GM23338 (cell line): ENCODE measurements around the gene HELQ. TPM values are rescaled to one million over a fixed set of nuclear protein-coding genes. Genes with fewer than 3 reads are reported as not detected.

Experiments used
- ATAC-seq: fragments of 200-7000 bp; cut with Tn5 transposase; 3 replicates; pipeline ENCODE4 v1.9.1; 2020
- DNase-seq: peaks from one replicate; pipeline ENCODE4 v3.0.0-alpha.2; 2015; ENCODE audit warnings: low spot score
- H2AFZ ChIP-seq: fragments of 200-600 bp; sonication (generic); 2 replicates; pipeline ENCODE4 v1.8.0; 2016; ENCODE audit warnings: antibody characterized with exemption, mild to moderate bottlenecking, moderate library complexity
- H3F3A ChIP-seq: fragments of 200-600 bp; sonication (generic); replicated peaks from 2 replicates; pipeline ENCODE4 v1.8.0; 2017; ENCODE audit warnings: antibody characterized with exemption, mixed run types, low read depth
- H3K27ac ChIP-seq: fragments of 200-600 bp; sonication (generic); 2 replicates; pipeline ENCODE4 v1.6.1; 2016; ENCODE audit warnings: low read depth
- H3K27me3 ChIP-seq: fragments of 200-600 bp; sonication (generic); 2 replicates; pipeline ENCODE4 v1.8.0; 2016; ENCODE audit warnings: mild to moderate bottlenecking, mixed run types, moderate library complexity; ENCODE audit not compliant: insufficient read depth
- H3K36me3 ChIP-seq: fragments of 200-600 bp; sonication (generic); 2 replicates; pipeline ENCODE4 v1.8.0; 2016; ENCODE audit warnings: mild to moderate bottlenecking; ENCODE audit not compliant: insufficient read depth
- H3K4me1 ChIP-seq: fragments of 200-600 bp; sonication (generic); 2 replicates; pipeline ENCODE4 v1.8.0; 2016; ENCODE audit warnings: mild to moderate bottlenecking, moderate library complexity; ENCODE audit not compliant: insufficient read depth
- H3K4me2 ChIP-seq: fragments of 200-600 bp; sonication (generic); 2 replicates; pipeline ENCODE4 v1.7.1; 2017; ENCODE audit warnings: mixed run types
- H3K4me3 ChIP-seq: fragments of 200-600 bp; sonication (generic); 2 replicates; pipeline ENCODE4 v1.6.1; 2016; ENCODE audit warnings: mixed run types
- H3K79me2 ChIP-seq: fragments of 200-600 bp; sonication (generic); replicated peaks from 2 replicates; pipeline ENCODE4 v1.8.0; 2017; ENCODE audit warnings: mild to moderate bottlenecking; ENCODE audit not compliant: insufficient read depth
- H3K9me2 ChIP-seq: fragments of 200-600 bp; sonication (generic); 2 replicates; pipeline ENCODE4 v1.8.0; 2017; ENCODE audit not compliant: insufficient read depth
- H4K20me1 ChIP-seq: fragments of 200-600 bp; sonication (generic); replicated peaks from 2 replicates; pipeline ENCODE4 v1.8.0; 2017; ENCODE audit warnings: mild to moderate bottlenecking; ENCODE audit not compliant: insufficient read depth
- H3K27ac Mint-ChIP-seq: 2 replicates; pipeline ENCODE4 v1.8.0; 2020; ENCODE audit warnings: inconsistent platforms, mild to moderate bottlenecking, moderate library complexity, mixed read lengths
- H3K27me3 Mint-ChIP-seq: 3 replicates; pipeline ENCODE4 v1.8.0; 2022; ENCODE audit warnings: low read depth, mild to moderate bottlenecking, moderate library complexity, mixed read lengths, inconsistent platforms; ENCODE audit not compliant: insufficient read depth, poor library complexity
- H3K36me3 Mint-ChIP-seq: 3 replicates; pipeline ENCODE4 v1.8.0; 2021; ENCODE audit warnings: low read depth, mild to moderate bottlenecking, inconsistent platforms, moderate library complexity, mixed read lengths
- H3K4me1 Mint-ChIP-seq: 3 replicates; pipeline ENCODE4 v1.8.0; 2020; ENCODE audit warnings: mild to moderate bottlenecking, inconsistent platforms, mixed read lengths
- H3K4me3 Mint-ChIP-seq: 3 replicates; pipeline ENCODE4 v1.8.0; 2021; ENCODE audit warnings: moderate library complexity, mild to moderate bottlenecking, inconsistent platforms, mixed read lengths
- H3K9me3 Mint-ChIP-seq: 3 replicates; pipeline ENCODE4 v1.8.0; 2020; ENCODE audit warnings: moderate library complexity, mild to moderate bottlenecking, inconsistent platforms, mixed read lengths
- CREB1 ChIP-seq: fragments of 250-450 bp; sonication (Bioruptor Pico); IDR thresholded peaks from 2 replicates; pipeline ENCODE4 v1.5.0; 2020; ENCODE audit warnings: low read depth, mild to moderate bottlenecking, moderate library complexity
- EZH2 ChIP-seq: fragments of 200-600 bp; sonication (generic); IDR thresholded peaks from one replicate; pipeline ENCODE4 v1.8.0; 2017; ENCODE audit warnings: antibody characterized with exemption, mild to moderate bottlenecking, low read depth; ENCODE audit not compliant: unreplicated experiment
- JUNB ChIP-seq: IDR thresholded peaks from one replicate; pipeline ENCODE4 v1.6.1; 2016; ENCODE audit warnings: antibody characterized with exemption; ENCODE audit not compliant: unreplicated experiment
- NANOG ChIP-seq: IDR thresholded peaks from 2 replicates; pipeline ENCODE4 v1.6.1; 2016; ENCODE audit warnings: antibody characterized with exemption, borderline replicate concordance
- POLR2AphosphoS5 ChIP-seq: IDR thresholded peaks from 2 replicates; pipeline ENCODE4 v1.6.1; 2016; ENCODE audit warnings: antibody characterized with exemption, low read depth
- STAT1 ChIP-seq: IDR thresholded peaks from one replicate; pipeline ENCODE4 v1.6.1; 2016; ENCODE audit warnings: antibody characterized with exemption; ENCODE audit not compliant: unreplicated experiment
- ZNF114 ChIP-seq: fragments of 250-450 bp; sonication (Bioruptor Pico); IDR thresholded peaks from 2 replicates; pipeline ENCODE4 v1.5.0; 2020; ENCODE audit warnings: mild to moderate bottlenecking, moderate library complexity
- ZNF331 ChIP-seq: fragments of 250-450 bp; sonication (Bioruptor Pico); IDR thresholded peaks from 2 replicates; pipeline ENCODE4 v1.5.0; 2020; ENCODE audit warnings: low read depth, mild to moderate bottlenecking, moderate library complexity
- polyA plus RNA-seq: library from polyadenylated mRNA; unstranded; fragments of >200 nt; fragmentation: Nextera tagmentation; extraction: Ambion mirVana; gene quantifications from 2 replicates; pipeline ENCODE4 v1.2.1, GENCODE V29; 2016
- total RNA-seq: library from RNA; depleted of rRNA; stranded (reverse); fragments of >200 nt; shearing (Covaris generic); gene quantifications from 2 replicates; pipeline ENCODE4 v1.2.3, GENCODE V29; 2014
- TF ChIP-seq, protein P1 (sequence below): IDR thresholded peaks from one replicate; pipeline ENCODE4 v1.6.1; 2018; ENCODE audit warnings: antibody characterized with exemption; ENCODE audit not compliant: unreplicated experiment
- TF ChIP-seq, protein P2 (sequence below), 2 experiments: fragments of 200-600 bp in 1 of 2; sonication (generic) in 1 of 2; conservative IDR thresholded peaks; 2 replicates each; pipeline versions ENCODE4 v1.5.1 to v1.6.1; 2016 to 2017; ENCODE audit warnings: antibody characterized with exemption in 2 of 2, low read depth in 2 of 2, mild to moderate bottlenecking in 2 of 2, moderate library complexity in 1 of 2
- TF ChIP-seq, protein P3 (sequence below): IDR thresholded peaks from 2 replicates; pipeline ENCODE4 v1.6.1; 2016; ENCODE audit warnings: antibody characterized with exemption
- TF ChIP-seq, protein P4 (sequence below): fragments of 250-450 bp; sonication (Bioruptor Pico); IDR thresholded peaks from 2 replicates; pipeline ENCODE4 v1.5.0; 2020; ENCODE audit warnings: mild to moderate bottlenecking, moderate library complexity

Gene HELQ
- total and polyA plus RNA-seq, 2 experiments from 2014 or later, result 6.8 to 8.1 TPM

DNA sequence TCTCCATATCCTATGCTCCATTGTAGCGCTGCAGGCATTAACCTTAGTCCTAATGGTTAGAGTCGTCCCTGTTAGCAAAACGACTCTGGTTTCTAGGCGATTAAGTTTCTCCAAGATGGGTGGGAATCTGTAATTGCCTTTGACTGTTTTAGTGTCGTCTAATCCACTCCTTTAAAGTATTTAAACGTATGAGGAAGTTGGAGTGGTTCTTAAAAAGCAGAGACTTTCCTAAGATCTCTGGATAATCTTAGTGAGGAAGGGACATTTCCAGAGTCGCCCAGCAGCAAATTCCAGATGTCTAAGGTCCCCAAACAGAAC, 520 bp upstream of the HELQ start:
- Mint-ChIP-seq H3K4me3 (peak overlapping the region; percentile 100), H3K27me3 (peaks cover 6% of the 10 kb centered on the region), H3K27ac (peak overlapping the region; percentile 94), H3K4me1 (peaks cover 4% of the 10 kb centered on the region; the same call in 1 of the 3 replicates), H3K9me3 (no peaks in the 10 kb centered on the region), H3K36me3 (peaks cover 54% of the 10 kb centered on the region)
- ATAC-seq (no peak), DNase-seq (no peak)
- Histone ChIP-seq H3K4me1 (0 out of 2 replicates have a peak, but pooled peaks cover 6% of the 10 kb centered on the region), H3K79me2 (peaks cover 40% of the 10 kb centered on the region), H3K9me2 (no peaks in the 10 kb centered on the region), H3K36me3 (peaks cover 18% of the 10 kb centered on the region; the same call in 1 of the 2 replicates), H2AFZ (peak overlapping the region; percentile 75; the same call in 1 of the 2 replicates), H3K4me2 (peak overlapping the region; percentile 82), H3K4me3 (peak overlapping the region; percentile 80), H4K20me1 (peaks cover 4% of the 10 kb centered on the region; the same call in 1 of the 2 replicates), H3K27me3 (no peaks in the 10 kb centered on the region), H3K27ac (peak overlapping the region; percentile 73), H3F3A (no peaks in the 10 kb centered on the region)
- TF ChIP-seq NANOG (no peak), JUNB (no peak), POLR2AphosphoS5 (no peak), STAT1 (no peak), CREB1 (CRISPR knock-in tag) (no peak), ZNF331 (CRISPR knock-in tag) (no peak), EZH2 (no peak), ZNF114 (no peak)
- TF ChIP-seq, protein P1, sequence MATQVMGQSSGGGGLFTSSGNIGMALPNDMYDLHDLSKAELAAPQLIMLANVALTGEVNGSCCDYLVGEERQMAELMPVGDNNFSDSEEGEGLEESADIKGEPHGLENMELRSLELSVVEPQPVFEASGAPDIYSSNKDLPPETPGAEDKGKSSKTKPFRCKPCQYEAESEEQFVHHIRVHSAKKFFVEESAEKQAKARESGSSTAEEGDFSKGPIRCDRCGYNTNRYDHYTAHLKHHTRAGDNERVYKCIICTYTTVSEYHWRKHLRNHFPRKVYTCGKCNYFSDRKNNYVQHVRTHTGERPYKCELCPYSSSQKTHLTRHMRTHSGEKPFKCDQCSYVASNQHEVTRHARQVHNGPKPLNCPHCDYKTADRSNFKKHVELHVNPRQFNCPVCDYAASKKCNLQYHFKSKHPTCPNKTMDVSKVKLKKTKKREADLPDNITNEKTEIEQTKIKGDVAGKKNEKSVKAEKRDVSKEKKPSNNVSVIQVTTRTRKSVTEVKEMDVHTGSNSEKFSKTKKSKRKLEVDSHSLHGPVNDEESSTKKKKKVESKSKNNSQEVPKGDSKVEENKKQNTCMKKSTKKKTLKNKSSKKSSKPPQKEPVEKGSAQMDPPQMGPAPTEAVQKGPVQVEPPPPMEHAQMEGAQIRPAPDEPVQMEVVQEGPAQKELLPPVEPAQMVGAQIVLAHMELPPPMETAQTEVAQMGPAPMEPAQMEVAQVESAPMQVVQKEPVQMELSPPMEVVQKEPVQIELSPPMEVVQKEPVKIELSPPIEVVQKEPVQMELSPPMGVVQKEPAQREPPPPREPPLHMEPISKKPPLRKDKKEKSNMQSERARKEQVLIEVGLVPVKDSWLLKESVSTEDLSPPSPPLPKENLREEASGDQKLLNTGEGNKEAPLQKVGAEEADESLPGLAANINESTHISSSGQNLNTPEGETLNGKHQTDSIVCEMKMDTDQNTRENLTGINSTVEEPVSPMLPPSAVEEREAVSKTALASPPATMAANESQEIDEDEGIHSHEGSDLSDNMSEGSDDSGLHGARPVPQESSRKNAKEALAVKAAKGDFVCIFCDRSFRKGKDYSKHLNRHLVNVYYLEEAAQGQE, result no peak
- TF ChIP-seq, protein P2, sequence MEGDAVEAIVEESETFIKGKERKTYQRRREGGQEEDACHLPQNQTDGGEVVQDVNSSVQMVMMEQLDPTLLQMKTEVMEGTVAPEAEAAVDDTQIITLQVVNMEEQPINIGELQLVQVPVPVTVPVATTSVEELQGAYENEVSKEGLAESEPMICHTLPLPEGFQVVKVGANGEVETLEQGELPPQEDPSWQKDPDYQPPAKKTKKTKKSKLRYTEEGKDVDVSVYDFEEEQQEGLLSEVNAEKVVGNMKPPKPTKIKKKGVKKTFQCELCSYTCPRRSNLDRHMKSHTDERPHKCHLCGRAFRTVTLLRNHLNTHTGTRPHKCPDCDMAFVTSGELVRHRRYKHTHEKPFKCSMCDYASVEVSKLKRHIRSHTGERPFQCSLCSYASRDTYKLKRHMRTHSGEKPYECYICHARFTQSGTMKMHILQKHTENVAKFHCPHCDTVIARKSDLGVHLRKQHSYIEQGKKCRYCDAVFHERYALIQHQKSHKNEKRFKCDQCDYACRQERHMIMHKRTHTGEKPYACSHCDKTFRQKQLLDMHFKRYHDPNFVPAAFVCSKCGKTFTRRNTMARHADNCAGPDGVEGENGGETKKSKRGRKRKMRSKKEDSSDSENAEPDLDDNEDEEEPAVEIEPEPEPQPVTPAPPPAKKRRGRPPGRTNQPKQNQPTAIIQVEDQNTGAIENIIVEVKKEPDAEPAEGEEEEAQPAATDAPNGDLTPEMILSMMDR (conservative IDR thresholded peaks at IDR 0.05; ENCODE audit: low read depth in 2 of 2), result no peak
- TF ChIP-seq, protein P3, sequence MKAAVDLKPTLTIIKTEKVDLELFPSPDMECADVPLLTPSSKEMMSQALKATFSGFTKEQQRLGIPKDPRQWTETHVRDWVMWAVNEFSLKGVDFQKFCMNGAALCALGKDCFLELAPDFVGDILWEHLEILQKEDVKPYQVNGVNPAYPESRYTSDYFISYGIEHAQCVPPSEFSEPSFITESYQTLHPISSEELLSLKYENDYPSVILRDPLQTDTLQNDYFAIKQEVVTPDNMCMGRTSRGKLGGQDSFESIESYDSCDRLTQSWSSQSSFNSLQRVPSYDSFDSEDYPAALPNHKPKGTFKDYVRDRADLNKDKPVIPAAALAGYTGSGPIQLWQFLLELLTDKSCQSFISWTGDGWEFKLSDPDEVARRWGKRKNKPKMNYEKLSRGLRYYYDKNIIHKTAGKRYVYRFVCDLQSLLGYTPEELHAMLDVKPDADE, result no peak
- TF ChIP-seq, protein P4, sequence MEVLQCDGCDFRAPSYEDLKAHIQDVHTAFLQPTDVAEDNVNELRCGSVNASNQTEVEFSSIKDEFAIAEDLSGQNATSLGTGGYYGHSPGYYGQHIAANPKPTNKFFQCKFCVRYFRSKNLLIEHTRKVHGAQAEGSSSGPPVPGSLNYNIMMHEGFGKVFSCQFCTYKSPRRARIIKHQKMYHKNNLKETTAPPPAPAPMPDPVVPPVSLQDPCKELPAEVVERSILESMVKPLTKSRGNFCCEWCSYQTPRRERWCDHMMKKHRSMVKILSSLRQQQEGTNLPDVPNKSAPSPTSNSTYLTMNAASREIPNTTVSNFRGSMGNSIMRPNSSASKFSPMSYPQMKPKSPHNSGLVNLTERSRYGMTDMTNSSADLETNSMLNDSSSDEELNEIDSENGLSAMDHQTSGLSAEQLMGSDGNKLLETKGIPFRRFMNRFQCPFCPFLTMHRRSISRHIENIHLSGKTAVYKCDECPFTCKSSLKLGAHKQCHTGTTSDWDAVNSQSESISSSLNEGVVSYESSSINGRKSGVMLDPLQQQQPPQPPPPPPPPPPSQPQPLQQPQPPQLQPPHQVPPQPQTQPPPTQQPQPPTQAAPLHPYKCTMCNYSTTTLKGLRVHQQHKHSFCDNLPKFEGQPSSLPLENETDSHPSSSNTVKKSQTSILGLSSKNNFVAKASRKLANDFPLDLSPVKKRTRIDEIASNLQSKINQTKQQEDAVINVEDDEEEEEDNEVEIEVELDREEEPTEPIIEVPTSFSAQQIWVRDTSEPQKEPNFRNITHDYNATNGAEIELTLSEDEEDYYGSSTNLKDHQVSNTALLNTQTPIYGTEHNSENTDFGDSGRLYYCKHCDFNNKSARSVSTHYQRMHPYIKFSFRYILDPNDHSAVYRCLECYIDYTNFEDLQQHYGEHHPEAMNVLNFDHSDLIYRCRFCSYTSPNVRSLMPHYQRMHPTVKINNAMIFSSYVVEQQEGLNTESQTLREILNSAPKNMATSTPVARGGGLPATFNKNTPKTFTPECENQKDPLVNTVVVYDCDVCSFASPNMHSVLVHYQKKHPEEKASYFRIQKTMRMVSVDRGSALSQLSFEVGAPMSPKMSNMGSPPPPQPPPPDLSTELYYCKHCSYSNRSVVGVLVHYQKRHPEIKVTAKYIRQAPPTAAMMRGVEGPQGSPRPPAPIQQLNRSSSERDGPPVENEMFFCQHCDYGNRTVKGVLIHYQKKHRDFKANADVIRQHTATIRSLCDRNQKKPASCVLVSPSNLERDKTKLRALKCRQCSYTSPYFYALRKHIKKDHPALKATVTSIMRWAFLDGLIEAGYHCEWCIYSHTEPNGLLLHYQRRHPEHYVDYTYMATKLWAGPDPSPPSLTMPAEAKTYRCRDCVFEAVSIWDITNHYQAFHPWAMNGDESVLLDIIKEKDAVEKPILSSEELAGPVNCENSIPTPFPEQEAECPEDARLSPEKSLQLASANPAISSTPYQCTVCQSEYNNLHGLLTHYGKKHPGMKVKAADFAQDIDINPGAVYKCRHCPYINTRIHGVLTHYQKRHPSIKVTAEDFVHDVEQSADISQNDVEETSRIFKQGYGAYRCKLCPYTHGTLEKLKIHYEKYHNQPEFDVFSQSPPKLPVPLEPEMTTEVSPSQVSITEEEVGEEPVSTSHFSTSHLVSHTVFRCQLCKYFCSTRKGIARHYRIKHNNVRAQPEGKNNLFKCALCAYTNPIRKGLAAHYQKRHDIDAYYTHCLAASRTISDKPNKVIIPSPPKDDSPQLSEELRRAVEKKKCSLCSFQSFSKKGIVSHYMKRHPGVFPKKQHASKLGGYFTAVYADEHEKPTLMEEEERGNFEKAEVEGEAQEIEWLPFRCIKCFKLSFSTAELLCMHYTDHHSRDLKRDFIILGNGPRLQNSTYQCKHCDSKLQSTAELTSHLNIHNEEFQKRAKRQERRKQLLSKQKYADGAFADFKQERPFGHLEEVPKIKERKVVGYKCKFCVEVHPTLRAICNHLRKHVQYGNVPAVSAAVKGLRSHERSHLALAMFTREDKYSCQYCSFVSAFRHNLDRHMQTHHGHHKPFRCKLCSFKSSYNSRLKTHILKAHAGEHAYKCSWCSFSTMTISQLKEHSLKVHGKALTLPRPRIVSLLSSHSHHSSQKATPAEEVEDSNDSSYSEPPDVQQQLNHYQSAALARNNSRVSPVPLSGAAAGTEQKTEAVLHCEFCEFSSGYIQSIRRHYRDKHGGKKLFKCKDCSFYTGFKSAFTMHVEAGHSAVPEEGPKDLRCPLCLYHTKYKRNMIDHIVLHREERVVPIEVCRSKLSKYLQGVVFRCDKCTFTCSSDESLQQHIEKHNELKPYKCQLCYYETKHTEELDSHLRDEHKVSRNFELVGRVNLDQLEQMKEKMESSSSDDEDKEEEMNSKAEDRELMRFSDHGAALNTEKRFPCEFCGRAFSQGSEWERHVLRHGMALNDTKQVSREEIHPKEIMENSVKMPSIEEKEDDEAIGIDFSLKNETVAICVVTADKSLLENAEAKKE, result no peak
